ENCODE measurements around the gene PSMA3.

The PSMA3 gene

GRCh38 chr14:58272588-58273372, 28.1 kb downstream of the PSMA3 start:
- no peak for FAIRE-seq

GRCh38 chr14:58274881-58275280, 30.2 kb downstream of the PSMA3 start:
- no peak for FAIRE-seq

- peak; percentile 45 for FAIRE-seq
Measured at GRCh38 chr14:58275527-58276190, 31.0 kb downstream of the PSMA3 start.

DNA sequence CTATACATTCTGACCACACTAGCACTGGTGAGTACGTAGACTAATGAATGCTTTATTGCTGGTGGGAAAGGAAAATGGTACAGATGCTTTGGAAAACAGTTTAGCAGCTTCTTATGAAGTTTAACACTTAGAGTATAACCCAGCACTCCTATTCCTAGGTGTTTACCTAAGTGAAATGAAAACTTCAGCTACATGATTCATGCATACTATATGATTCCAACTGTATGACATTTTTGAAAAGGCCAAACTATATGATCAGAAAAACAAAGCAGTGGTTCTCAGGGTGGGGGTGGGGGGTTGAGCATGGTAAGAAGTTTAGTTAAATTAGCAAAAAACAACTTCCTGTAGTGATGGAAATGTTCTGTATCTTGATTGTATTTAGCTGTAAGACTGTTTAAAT, 31.6 kb downstream of the PSMA3 start:
- FAIRE-seq: no peak

DNA sequence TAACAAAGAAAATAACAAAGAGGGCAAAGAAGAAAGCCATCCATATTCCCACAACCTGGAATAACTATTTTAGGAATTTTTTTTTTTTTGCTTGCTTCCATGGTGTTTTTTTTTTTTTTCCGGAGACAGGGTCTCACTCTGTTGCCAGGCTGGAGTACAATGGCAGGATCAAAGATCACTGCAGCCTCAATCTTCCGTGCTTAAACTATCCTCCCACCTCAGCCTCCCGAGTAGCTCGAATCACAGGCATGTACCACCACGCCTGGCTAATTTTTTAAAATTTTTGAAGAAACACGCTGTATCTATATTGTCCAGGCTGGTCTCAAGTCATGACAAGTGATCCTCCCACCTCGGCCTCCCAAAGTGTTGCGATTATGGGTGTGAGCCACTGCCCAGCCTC, 33.5 kb downstream of the PSMA3 start:
- no peak for FAIRE-seq

DNA sequence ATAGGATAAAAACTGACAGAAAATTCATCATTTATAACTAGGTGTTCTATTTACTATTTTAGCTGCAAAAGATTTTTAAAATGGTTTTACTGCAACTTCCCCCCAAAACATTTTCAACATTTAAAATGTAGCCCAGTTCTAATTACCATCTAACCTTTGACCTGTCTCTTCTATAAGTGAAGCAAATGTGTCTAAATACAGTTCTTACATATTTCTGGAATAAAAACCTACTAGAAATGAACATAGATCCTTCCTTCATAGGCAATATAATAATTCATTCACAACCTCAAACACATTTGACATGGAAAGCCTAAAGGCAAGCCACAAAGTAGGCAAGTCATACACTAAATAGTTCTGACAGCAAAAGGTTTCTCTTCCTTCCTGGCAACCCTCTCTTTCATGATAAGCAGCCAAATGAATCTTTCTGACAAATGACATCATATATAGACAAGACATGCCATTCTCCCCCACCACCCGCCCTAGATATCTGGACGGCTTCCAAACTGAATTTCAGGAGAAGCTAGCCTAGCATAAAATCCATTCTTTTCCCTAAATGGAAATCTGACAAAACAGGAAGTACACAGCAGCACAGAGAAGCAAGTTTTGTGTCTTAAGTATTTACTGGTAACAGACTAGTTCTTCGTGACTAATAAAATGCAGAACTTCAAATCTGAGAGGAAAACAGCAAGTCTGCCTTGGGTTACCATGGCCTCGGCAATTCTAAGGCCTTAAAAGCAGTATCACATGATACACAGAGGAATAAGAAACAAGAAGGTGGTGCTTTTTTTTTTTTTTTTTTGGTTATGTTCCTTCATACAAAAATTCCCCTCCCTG, 36.5 kb downstream of the PSMA3 start:
- no peak for FAIRE-seq

- no peak for FAIRE-seq
Measured at GRCh38 chr14:58281969-58282368, 37.3 kb downstream of the PSMA3 start.

GRCh38 chr14:58282925-58283593, 38.4 kb downstream of the PSMA3 start:
- no peak for FAIRE-seq

DNA sequence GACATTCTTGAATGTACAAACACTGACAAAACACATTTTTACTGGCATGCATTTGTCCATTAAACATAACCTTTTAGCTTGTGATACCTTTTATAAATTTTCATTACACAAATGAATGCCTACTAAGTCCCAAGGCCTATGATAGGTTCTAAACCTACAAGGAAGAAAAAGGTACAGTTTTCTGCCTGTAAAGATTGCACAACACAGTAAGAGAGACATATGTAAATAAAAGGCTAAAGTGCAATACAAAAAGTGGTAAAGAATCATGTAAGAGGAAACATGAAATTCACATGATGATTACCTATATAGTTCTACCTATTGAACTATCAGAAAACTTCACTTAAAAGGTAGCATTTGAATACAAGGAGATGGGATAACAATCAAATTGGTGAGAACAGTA, 39.1 kb downstream of the PSMA3 start:
- no peak for FAIRE-seq

GRCh38 chr14:58285132-58285531, 40.5 kb downstream of the PSMA3 start:
- no peak for FAIRE-seq

GRCh38 chr14:58287607-58288042, 43.0 kb downstream of the PSMA3 start:
- no peak for FAIRE-seq

- no peak for FAIRE-seq
Measured at GRCh38 chr14:58288106-58288792, 43.6 kb downstream of the PSMA3 start.

- FAIRE-seq: no peak
Measured at GRCh38 chr14:58291646-58292045, 47.0 kb downstream of the PSMA3 start.

GRCh38 chr14:58292187-58292586, 47.5 kb downstream of the PSMA3 start:
- FAIRE-seq: no peak

GRCh38 chr14:58294201-58294600, 49.6 kb downstream of the PSMA3 start:
- no peak for FAIRE-seq

DNA sequence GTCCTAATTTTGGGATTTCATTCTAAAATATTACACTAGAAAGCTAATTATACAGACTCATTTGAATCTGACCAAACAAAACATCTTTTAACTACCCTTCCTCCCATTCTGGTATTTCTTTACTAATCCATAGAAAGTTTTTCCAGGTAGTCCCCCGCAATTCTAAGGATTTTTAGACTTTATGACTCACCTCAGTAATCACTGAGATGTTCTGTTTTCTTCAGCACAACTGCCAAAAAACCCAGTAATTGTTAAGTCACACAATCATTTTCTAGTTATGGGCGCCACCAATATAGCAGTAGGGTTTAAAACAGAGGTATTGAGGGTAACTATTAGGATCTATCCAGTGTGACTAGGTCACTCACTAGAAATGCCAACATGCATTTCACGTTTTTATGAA, 52.1 kb downstream of the PSMA3 start:
- no peak for FAIRE-seq

DNA sequence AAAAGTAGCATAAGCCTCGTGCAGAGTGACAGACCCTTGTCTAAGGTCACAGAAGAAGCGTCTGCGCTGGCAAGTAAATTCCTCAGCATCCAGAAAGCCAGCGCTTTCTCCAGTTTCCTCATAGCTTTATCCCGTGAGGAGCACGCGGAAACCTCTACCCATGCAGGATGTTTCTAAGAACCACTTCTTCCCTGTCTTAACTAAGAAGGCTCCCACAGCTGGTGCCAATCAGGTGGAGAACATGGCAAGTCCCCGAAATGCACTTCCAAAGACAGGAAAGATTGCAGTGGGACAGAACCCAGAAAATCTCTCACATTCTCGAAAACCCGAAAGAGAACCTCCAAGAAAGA, 52.7 kb downstream of the PSMA3 start:
- no peak for FAIRE-seq

DNA sequence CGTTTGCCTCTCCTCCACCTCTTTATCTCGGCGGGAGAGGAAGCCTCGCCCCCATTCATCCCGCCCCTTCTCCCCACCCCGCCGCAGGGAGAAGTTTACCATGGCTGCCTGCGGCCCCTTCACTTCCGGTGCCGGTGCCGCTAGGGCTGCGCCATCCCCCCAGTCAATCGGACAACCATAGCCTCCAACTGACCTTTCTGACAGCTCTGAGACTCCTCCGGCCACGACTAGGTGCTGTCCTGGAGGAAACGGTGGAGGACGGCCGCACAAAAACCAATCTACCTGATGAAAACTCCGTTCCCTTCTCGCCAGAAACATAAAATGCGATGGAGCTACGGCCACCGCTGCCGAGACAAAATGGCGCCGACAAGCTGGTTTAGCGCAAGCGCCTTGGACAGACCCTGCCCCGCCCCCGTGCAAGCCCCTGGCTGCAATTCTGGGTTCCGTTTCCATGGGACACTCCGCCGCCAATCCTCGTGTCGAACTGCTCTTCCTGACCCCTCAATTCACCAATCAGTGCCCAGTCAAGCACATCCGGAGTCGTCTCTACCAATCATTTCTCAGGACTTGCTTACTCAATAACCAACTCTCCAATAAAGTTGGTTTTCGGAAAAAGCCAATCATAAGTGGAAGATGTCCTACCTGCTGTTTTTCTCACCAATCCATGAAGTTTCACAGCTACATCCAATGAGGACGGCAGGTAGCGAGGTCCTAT, 53.3 kb downstream of the PSMA3 start:
- peak; percentile 98 for FAIRE-seq

- FAIRE-seq: no peak
Measured at GRCh38 chr14:58298477-58299400, 54.1 kb downstream of the PSMA3 start, which contains the start of gene ARID4A. TSS of gene ARID4A (plus strand) at chr14:58298555. CDS start at chr14:58299855, 1,300 bp downstream.
